Gastroesophageal sphincter (tissue), 4 donors: Measurements from ENCODE around the gene GTF2A1. TPM values are rescaled to one million over a fixed set of nuclear protein-coding genes. Genes with fewer than 3 reads are reported as not detected.

ENCODE experiments used
- ATAC-seq: fragments of 150-250 bp; one replicate; pipeline ENCODE4 v1.9.1; 2016; ENCODE audit warnings: mild to moderate bottlenecking, moderate library complexity
- H3K27ac ChIP-seq, 4 donors: fragments of 200-600 bp; sonication (generic) in 3 of 4; 1 replicate in 3 of 4; 2 replicates in 1 of 4; pipeline ENCODE4 v1.5.1; 2016 to 2019
- H3K27me3 ChIP-seq: fragments of 200-600 bp; sonication (generic); one replicate; pipeline ENCODE4 v1.5.1; 2019
- H3K36me3 ChIP-seq, 2 donors: fragments of 200-600 bp; sonication (generic); one replicate each; pipeline ENCODE4 v1.5.1; 2019; ENCODE audit warnings: control low read depth in 1 of 2
- H3K4me1 ChIP-seq, 3 donors: fragments of 200-600 bp; sonication (generic); 1 replicate in 2 of 3; 2 replicates in 1 of 3; pipeline ENCODE4 v1.5.1; 2016 to 2019; ENCODE audit warnings: control low read depth in 2 of 3
- H3K4me3 ChIP-seq, 2 donors: fragments of 200-600 bp; sonication (generic); one replicate each; pipeline ENCODE4 v1.5.1; 2019; ENCODE audit warnings: mild to moderate bottlenecking in 1 of 2, moderate library complexity in 1 of 2
- H3K9me3 ChIP-seq, 3 donors: fragments of 200-600 bp; sonication (generic); one replicate each; pipeline ENCODE4 v1.5.1; 2017 to 2019; ENCODE audit warnings: control low read depth in 2 of 3
- EP300 ChIP-seq: sonication (generic); formaldehyde crosslinking; IDR thresholded peaks from one replicate; pipeline ENCODE4 v1.6.1; 2017; ENCODE audit warnings: antibody characterized with exemption, mild to moderate bottlenecking
- POLR2A ChIP-seq, 2 donors: fragments of 450-650 bp; IDR thresholded peaks; one replicate each; pipeline ENCODE4 v1.6.1; 2017; ENCODE audit warnings: antibody characterized with exemption in 2 of 2, mild to moderate bottlenecking in 2 of 2, moderate library complexity in 1 of 2
- POLR2AphosphoS5 ChIP-seq: sonication (generic); formaldehyde crosslinking; IDR thresholded peaks from one replicate; pipeline ENCODE4 v1.6.1; 2017; ENCODE audit warnings: antibody characterized with exemption
- WGBS, 2 donors: methylation state at CpG; one replicate each; pipeline ENCODE4 v1.1.5; 2018; ENCODE audit warnings: low coverage in 1 of 2; 5-methylcytosine and 5-hydroxymethylcytosine counted together
- total RNA-seq, 4 donors: library from RNA; depleted of rRNA; stranded (reverse); fragments of >200 nt; gene quantifications; one replicate each; pipeline ENCODE4 v1.1.0, GENCODE V29; 2016
- TF ChIP-seq, protein P1 (sequence below), 4 experiments: fragments of 200-600 bp in 2 of 4; fragments of 450-650 bp in 2 of 4; sonication (generic) in 1 of 4; IDR thresholded peaks; one replicate each; pipeline ENCODE4 v1.5.1; 2017 to 2019; ENCODE audit warnings: antibody characterized with exemption in 4 of 4, mild to moderate bottlenecking in 2 of 4, moderate library complexity in 2 of 4

The GTF2A1 gene
- 10 to 100 TPM; 28.0 to 40.0 (median 30.5) TPM for total RNA-seq

DNA sequence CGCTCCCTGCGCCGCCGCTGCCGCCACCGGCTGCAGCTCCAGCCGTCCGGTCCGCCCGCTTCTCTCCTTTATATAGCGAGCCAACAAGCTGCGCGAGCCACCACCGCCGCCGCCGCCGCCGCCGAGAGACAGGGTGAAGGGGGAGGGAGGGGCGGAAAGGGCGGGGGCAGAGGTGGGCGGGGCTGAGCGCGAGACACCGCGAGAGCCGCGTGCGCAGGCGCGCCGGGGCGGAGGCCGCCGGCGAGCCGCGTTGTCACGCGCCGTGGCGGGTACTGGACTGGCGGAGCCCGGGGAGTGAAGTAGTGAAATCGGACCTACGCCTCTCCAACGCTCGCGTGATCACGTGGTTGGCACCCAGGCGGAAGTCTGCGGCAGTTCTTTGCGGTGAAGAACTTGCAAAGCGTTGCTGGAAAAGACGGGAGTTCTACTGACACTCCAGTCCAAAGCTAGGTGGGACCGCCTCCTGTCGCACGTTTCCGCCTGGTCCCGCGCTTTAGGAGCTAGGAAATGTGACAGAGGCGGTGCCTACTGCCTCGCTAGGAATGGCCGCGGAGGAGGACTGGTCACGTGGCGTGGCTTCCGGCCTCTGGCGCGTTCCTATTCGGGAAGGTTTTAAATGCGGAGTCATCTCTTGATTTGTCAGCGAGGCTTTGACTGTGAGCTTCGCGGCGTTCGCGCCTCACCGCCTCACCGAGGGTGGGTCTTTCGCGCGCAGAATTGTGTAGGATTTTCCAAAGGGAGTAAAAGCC lies at the start of gene GTF2A1:
TSS of gene GTF2A1 (minus strand) at position 130 of the 749 bp plus-strand sequence. CDS start 441 bp downstream, outside the sequence.
- ATAC-seq, result peak; percentile 93
- TF ChIP-seq POLR2A (IDR thresholded peaks at IDR 0.05) (peak; percentile 98 to 99), POLR2AphosphoS5 (peak; percentile 99), EP300 (no peak)
- TF ChIP-seq, protein P1, sequence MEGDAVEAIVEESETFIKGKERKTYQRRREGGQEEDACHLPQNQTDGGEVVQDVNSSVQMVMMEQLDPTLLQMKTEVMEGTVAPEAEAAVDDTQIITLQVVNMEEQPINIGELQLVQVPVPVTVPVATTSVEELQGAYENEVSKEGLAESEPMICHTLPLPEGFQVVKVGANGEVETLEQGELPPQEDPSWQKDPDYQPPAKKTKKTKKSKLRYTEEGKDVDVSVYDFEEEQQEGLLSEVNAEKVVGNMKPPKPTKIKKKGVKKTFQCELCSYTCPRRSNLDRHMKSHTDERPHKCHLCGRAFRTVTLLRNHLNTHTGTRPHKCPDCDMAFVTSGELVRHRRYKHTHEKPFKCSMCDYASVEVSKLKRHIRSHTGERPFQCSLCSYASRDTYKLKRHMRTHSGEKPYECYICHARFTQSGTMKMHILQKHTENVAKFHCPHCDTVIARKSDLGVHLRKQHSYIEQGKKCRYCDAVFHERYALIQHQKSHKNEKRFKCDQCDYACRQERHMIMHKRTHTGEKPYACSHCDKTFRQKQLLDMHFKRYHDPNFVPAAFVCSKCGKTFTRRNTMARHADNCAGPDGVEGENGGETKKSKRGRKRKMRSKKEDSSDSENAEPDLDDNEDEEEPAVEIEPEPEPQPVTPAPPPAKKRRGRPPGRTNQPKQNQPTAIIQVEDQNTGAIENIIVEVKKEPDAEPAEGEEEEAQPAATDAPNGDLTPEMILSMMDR (IDR thresholded peaks at IDR 0.05), result peak in 1 of 4 experiments; percentile 10
- Histone ChIP-seq H3K27ac (peak within 1 kb of the TSS; percentile 96 to 98 (median 98)), H3K27me3 (no peaks in the 10 kb centered on the region), H3K36me3 (peaks cover 0 to 2% of the 10 kb centered on the region in 2 donors), H3K4me1 (peaks cover 0 to 32% (median 9%) of the 10 kb centered on the region in 3 donors), H3K9me3 (no peaks in the 10 kb centered on the region), H3K4me3 (peak within 1 kb of the TSS; percentile 80 to 99)
- WGBS, 2 donors, result 7% methylated on average over 12 of the region's 84 CpGs; no CpG with 5 or more reads in 1 of the 2 donors

DNA sequence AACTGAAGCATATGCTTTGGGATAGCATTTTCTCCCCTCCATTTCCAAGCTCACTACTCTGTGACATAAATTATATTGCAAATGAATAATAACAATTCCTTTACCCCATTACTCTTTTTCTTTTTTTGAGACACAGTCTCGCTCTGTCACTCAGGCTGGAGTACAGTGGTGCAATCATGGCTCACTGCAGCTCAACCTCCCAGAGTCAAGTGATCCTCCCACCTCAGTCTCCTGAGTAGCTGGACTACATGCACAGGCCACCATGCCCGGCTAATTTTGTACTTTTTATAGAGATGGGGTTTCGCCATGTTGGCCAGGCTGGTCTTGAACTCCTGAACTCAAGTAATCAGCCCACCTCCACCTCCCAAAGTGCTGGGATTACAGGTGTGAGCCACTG lies 49.2 kb upstream of the GTF2A1 start:
- WGBS, 2 donors, result 61 to 78% methylated on average over 2 to 3 of the region's 3 CpGs
- Histone ChIP-seq H3K9me3 (no peaks in the 10 kb centered on the region), H3K4me1 (peaks cover 0 to 11% (median 3%) of the 10 kb centered on the region in 3 donors), H3K36me3 (no peaks in the 10 kb centered on the region), H3K4me3 (no peak overlapping the region), H3K27me3 (peaks cover 28% of the 10 kb centered on the region), H3K27ac (no peak overlapping the region)
- no peak for ATAC-seq
- TF ChIP-seq POLR2AphosphoS5, result no peak
- no peak for TF ChIP-seq EP300
- TF ChIP-seq, protein P1 (IDR thresholded peaks at IDR 0.05), result no peak
- no peak for TF ChIP-seq POLR2A (IDR thresholded peaks at IDR 0.05)

DNA sequence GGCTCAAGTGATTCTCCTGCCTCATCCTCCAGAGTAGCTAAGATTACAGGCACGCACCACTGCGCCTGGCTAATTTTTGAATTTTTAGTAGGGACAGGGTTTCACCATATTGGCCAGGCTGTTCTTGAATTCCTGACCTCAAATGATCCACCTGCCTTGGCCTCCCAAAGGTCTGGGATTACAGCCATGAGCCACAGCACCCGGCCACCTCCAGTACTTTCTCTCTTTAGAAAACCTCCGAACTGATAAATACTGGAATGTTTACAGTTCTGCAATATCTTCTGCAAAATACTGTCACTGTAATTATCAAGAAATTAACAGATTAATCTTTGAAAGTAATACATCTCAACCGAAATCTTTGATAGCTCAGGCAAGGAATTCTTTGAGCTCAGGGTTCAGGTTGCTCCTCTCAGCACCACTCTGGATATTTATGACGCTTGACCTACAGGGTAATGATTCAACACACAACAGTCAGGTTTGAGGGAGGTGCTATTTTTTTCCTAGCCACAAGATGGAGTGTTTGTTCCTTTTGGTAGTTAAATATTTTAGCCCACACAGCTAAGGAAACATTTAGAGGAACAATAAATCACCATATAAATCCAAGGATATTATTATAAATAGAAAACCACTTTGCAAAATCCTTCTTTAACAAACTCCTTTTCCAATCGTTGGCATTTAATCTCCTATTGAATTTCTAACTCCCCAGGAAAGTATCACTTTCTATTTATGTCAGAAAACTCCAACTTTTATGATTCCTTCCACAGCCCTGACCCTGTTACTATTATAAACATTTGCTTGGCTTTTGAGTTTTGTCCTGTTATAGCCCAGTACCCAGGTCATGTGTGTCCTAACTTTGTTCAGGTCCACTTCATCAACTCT lies 48.6 kb upstream of the GTF2A1 start:
- Histone ChIP-seq H3K4me3 (no peak overlapping the region), H3K36me3 (no peaks in the 10 kb centered on the region), H3K27me3 (peaks cover 29% of the 10 kb centered on the region), H3K27ac (no peak overlapping the region), H3K4me1 (peaks cover 0 to 11% (median 3%) of the 10 kb centered on the region in 3 donors), H3K9me3 (no peaks in the 10 kb centered on the region)
- TF ChIP-seq POLR2A (IDR thresholded peaks at IDR 0.05), result no peak
- TF ChIP-seq, protein P1 (IDR thresholded peaks at IDR 0.05), result peak; percentile 63 to 82 (median 78)
- ATAC-seq, result peak; percentile 61
- WGBS, 2 donors, result 23 to 40% methylated on average over 6 to 7 of the region's 7 CpGs

DNA sequence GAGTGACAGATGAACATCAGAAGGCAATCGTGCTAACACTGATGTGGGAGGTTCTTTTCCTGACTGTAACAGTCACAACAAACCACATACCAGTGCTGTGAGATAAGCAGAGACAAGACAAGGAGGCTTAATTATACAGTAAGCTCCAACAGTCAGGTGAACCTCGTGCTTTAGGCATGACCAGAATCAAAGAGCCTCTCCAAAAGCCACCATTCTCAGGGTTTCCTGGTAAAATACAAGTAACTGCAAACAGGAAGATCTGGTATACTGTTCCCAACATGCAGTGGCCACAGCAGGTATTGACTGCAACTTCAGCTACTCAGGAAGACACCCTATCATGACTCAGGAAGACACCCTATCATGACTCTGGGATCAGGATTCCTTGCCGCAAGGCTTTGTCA lies 47.3 kb upstream of the GTF2A1 start:
- no peak overlapping the region for H3K27ac ChIP-seq
- TF ChIP-seq, protein P1 (IDR thresholded peaks at IDR 0.05), result no peak
- TF ChIP-seq POLR2A (IDR thresholded peaks at IDR 0.05) (no peak), POLR2AphosphoS5 (no peak)
- peaks cover 0 to 11% (median 3%) of the 10 kb centered on the region in 3 donors for H3K4me1 ChIP-seq
- no peak overlapping the region for H3K4me3 ChIP-seq
- H3K9me3 ChIP-seq, result no peaks in the 10 kb centered on the region
- no peak for ATAC-seq
- H3K27me3 ChIP-seq, result peaks cover 29% of the 10 kb centered on the region
- H3K36me3 ChIP-seq, result no peaks in the 10 kb centered on the region
- 38 to 59% methylated on average over 3 of the region's 3 CpGs for WGBS, 2 donors
